PC-9 (cell line): ENCODE results near the gene SERPIND1.

Source experiments
- CTCF ChIP-seq: fragments of 200-600 bp; sonication (generic); conservative IDR thresholded peaks from 2 replicates; pipeline ENCODE4 v1.6.1; 2017; ENCODE audit warnings: mixed run types, antibody characterized with exemption, mild to moderate bottlenecking, moderate library complexity
- EZH2 ChIP-seq: fragments of 200-600 bp; sonication (generic); IDR thresholded peaks from 2 replicates; pipeline ENCODE4 v1.8.0; 2017; ENCODE audit warnings: antibody characterized with exemption, low read depth

- TF ChIP-seq CTCF: no peak
- no peak for TF ChIP-seq EZH2
These were observed 49.0 kb upstream of the SERPIND1 start for GRCh38 chr22:20724676-20725454.
